ENCODE data around the gene PCAT7. TPM values are rescaled to one million over a fixed set of nuclear protein-coding genes. Genes with fewer than 3 reads are reported as not detected.

The PCAT7 gene
- total and polyA plus RNA-seq, 10 of the 15 experiments (the other 5 are each of a cell fraction or from before 2014, with no cell fraction given), result 0.04 TPM; not detected in 9

GRCh38 chr9:94581728-94582127 lies 26.8 kb downstream of the PCAT7 start:
- POLR2A ChIA-PET, result no interaction called here
- in situ Hi-C loops (cut with MboI), result no loop called here
- H3K27me3 ChIP-seq (replicated peaks in 1 of 2; ENCODE audit: control insufficient read depth in 2 of 2, insufficient read depth in 2 of 2, low read length in 1 of 2), result no peaks in the 10 kb centered on the region
- SMC1A ChIA-PET (ENCODE audit: uncharacterized antibody, unreplicated experiment), result interaction anchor here (1.0 to 1.6 kb wide), 2 partner anchors 10 to 19 kb away, joined by 3 to 6 read pairs; no protein-coding TSS in a partner anchor
- H3K36me3 ChIP-seq (ENCODE audit: control insufficient read depth in 2 of 2, insufficient read depth in 2 of 2, low read length in 1 of 2), result no peaks in the 10 kb centered on the region
- H3K9me3 ChIP-seq (replicated peaks; ENCODE audit: control insufficient read depth, insufficient read depth, low read length), result no peaks in the 10 kb centered on the region
- no peak overlapping the region for H3K27ac ChIP-seq (ENCODE audit: control insufficient read depth, insufficient read depth)
- no peak overlapping the region for H3K4me2 ChIP-seq (ENCODE audit: control insufficient read depth, insufficient read depth)
- H3K79me2 ChIP-seq (ENCODE audit: control insufficient read depth, insufficient read depth, low read length), result no peaks in the 10 kb centered on the region
- FAIRE-seq (no peak), DNase-seq (ENCODE audit: low read depth, low spot score) (no peak), ATAC-seq (no peak)
- H3K9ac ChIP-seq (ENCODE audit: control insufficient read depth, insufficient read depth, low read length), result no peak overlapping the region
- CTCF ChIA-PET, result interaction anchor here (0.9 to 1.0 kb wide), 2 partner anchors 18 to 27 kb away, joined by 3 to 4 read pairs; partner anchors contain the start of gene PCAT7
- H2AFZ ChIP-seq (ENCODE audit: control insufficient read depth, low read depth, low read length), result no peak overlapping the region
- RAD21 ChIA-PET (ENCODE audit: unreplicated experiment), result no interaction called here
- intact Hi-C loops (cut with micrococcal nuclease; ENCODE audit: unreplicated experiment), result no loop called here
- H4K20me1 ChIP-seq (ENCODE audit: control insufficient read depth, insufficient read depth), result no peaks in the 10 kb centered on the region
- H3K4me3 ChIP-seq, result no peak overlapping the region
- H3K4me1 ChIP-seq (ENCODE audit: control insufficient read depth, insufficient read depth, low read length), result peaks cover 3% of the 10 kb centered on the region; the same call in 1 of the 2 replicates
- 33% methylated on average over 5 of the region's 5 CpGs for WGBS (ENCODE audit: insufficient coverage, insufficient replicate concordance, low lambda C conversion rate, missing lambda C conversion rate)
- TF ChIP-seq KDM1A (IDR thresholded peaks at IDR 0.05; ENCODE audit: borderline replicate concordance) (no peak), NKRF (conservative IDR thresholded peaks at IDR 0.05) (no peak)
- TF ChIP-seq, protein P1, sequence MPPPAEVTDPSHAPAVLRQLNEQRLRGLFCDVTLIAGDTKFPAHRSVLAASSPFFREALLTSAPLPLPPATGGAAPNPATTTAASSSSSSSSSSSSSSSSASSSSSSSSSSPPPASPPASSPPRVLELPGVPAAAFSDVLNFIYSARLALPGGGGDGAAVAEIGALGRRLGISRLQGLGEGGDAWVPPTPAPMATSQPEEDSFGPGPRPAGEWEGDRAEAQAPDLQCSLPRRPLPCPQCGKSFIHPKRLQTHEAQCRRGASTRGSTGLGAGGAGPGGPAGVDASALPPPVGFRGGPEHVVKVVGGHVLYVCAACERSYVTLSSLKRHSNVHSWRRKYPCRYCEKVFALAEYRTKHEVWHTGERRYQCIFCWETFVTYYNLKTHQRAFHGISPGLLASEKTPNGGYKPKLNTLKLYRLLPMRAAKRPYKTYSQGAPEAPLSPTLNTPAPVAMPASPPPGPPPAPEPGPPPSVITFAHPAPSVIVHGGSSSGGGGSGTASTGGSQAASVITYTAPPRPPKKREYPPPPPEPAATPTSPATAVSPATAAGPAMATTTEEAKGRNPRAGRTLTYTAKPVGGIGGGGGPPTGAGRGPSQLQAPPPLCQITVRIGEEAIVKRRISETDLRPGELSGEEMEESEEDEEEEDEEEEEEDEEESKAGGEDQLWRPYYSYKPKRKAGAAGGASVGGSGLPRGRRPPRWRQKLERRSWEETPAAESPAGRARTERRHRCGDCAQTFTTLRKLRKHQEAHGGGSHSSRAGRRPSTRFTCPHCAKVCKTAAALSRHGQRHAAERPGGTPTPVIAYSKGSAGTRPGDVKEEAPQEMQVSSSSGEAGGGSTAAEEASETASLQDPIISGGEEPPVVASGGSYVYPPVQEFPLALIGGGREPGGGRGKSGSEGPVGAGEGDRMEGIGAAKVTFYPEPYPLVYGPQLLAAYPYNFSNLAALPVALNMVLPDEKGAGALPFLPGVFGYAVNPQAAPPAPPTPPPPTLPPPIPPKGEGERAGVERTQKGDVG (CRISPR knock-in tag; IDR thresholded peaks at IDR 0.05), result no peak
- BruUV-seq (replicated peaks), result no TSS peak

Measured in GM12878 (cell line).